HG03045 (cell line): ENCODE data around the gene ROCK2.
"Not testable (repeated sequence)": the region's sequence is repeated elsewhere in the genome, so short reads cannot be mapped to it uniquely, and the experiment has no call there.

Experiments
- ATAC-seq: cut with Tn5 transposase; IDR thresholded peaks from one replicate; pipeline ENCODE4 v1.9.1; 2021; ENCODE audit warnings: mild to moderate bottlenecking, moderate library complexity; ENCODE audit not compliant: unreplicated experiment

The ROCK2 gene

DNA sequence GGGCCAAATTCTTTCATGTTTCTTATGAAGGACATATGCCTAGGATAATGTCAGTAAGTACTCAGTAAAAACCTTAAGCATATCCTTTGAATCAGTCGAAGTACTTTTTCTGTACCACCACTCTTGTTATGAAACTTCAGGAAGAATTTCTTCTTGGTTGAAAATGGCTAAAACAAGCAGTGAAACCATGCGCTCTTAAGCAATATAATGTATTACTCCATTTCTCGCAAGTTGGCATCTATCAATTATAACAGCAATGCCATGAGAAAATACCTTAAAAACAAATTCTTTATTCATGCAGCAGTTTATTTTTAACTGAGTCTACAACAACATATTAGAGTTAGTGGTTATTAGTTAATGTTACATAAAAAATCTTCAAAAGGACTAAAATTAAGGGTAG is 148.2 kb downstream of the ROCK2 start:
- no peak for ATAC-seq

DNA sequence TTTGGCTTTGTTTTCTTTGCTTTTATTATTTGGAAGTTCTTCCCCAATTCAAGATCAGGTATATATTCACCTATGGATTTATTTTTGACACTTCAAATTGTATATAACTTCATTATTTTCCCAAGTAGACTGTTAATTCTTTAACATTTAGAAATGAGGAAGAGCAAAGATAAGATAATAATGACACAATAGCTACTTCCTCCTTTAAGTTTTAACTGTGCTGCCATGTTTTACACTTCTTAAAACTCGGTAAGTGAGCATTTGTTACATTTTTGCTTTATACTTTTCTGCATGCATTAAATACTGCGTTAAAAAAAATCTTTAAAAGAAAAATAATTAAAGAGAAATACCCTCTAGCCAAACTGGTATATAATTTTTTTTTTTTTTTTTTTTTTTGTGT is 156.7 kb downstream of the ROCK2 start:
- no peak for ATAC-seq

DNA sequence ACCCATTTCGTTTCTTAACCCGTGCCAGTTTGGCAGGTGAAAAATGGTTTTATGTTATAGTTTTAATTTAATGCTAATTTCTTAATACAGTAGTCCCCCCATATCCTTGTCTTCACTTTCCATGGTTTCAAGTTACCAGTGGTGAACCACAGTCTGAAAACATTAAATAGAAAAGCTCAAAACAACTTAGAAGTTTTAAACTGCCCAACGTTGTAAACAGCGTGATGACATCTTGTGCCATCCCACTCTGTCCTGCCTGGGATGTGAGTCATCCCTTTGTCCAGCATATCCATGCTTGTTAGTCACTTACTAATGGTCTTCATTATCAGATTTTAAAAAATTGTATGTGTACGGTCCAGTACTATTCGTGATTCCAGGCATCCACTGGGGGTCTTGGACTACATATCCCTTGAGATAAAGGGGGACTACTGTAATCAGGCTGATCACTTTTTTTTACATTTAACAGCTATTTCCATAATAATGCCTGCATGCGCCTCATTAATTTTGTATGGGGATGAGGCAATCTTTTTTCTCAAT is 157.3 kb downstream of the ROCK2 start:
- ATAC-seq, result no peak

DNA sequence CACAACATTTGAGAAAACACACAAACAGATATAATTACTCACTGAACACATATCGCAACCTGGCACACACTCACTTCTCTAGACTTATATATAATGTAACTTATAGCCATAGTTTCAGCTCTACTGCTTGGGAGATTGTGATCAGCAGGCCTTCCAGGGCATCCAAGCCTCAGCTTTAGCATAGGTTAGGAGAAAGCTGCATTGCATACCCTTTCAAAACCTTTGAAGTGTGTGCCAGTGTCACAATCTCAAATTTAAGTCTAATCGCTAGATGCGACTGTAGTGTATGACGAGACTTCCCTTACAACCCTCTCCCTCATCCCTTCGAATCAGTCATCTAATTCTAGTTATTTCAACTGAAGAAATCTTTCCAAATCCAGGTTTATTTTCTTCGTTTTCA is 158.3 kb downstream of the ROCK2 start:
- no peak for ATAC-seq

DNA sequence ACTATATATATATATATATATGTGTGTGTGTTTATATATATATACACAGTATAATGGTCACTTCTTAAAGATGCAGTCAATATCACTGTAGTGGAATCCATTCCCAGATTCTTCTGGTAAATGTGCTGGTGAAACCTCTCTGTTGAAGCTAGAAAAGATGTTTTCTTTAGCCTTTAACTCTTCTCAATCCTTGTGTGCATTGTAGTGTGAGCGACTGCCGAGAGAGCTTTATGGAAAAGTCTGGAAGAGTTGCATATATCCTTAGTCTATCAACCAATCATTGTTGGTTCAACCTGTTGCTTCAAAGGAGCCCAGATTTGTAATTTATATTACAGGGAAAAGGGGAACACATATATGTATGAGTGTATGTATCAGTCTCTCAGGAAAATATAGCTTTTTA is 161.5 kb downstream of the ROCK2 start:
- ATAC-seq, result no peak

DNA sequence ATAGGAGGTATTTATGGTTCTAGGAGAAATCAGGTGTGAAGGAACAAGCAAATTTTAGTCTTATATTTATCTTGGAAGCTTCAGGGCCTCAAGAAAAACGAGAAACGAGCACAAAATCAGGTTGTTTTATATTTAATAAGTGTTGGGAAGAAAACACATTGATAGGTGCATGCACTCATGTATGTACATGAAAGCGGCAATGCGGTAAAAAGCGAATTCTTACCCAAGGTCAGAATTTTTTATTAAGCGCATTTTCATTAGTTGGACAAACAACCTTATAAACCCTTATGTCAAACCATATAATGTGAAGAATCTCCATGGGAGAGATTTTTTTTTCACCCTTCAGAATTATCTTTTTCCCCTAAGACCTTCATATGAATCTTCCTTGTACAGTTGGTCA is 163.8 kb downstream of the ROCK2 start:
- ATAC-seq, result no peak

DNA sequence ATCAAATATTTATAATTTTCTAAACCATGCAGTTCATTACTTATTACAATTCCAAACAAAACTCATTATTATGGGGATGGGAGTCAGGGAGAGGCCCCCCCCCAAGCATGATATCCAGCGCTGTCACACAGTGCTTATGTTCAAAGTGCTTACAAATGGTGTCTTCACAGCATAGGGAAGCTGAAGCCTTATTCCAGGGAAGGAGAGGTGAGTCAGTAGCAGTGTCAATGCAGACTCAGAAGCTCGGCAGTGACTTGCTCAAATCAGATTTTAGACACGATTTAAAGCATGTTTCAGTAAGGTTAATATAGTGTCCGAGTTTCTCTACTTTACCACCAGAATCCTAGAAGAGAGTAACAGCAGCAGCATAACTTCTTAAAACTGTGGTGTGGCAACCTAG is 164.5 kb downstream of the ROCK2 start:
- ATAC-seq, result no peak

DNA sequence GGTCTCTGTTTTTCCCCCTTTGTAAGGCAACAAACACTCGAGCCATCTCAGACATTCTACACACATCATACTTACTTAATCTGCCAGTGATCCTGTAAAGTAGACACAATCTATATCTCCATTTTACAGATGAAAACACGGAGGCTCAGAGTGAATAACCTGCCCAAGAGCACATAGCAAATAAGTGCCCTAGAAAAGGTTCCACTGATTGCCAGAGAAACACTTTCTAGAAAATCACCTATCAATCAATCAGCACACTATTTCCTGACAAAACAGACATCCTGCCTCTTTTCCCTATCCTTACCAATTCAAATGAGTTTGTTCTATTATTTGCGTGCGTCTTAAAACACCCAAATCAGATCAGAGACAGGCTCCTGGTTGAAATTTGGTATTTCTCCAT is 165.2 kb downstream of the ROCK2 start:
- no peak for ATAC-seq

DNA sequence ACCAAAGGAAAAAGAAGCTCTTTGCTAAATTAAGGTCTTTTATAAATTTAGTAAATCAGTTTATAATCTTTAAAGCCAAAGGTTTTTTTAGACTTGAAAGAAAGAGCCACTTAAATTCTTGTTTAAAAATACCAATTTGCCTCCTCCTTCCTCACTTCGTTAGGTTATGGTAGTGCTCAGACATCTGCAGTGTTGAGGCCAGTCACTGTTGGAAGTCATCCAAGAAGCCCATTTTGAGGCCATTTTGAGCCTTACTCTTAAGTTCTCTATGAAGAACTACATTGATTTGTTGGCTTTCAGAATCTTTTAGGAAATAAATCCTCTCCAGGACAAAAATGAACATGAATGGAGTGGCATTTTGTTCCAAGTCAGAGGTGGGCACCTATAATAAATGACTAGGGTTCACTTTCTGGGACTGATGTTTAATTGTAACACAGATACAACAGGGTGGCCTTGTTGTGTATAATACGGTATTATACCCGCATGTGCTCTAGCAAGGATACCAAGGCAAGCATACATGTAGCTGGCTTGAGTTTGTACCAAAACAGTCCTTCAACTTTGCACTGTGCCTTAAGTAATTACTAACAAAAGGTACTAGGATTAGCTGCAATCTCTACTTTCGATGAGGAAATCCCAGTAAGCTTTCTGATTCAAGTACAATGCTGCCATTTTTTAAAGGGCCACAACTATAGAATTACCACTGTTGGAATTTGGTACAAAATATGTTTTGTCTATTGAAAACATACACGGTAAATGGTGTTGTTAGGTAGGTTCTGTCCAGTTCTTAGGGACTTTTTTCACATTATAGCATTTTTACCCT is 166.4 kb downstream of the ROCK2 start:
- no peak for ATAC-seq

DNA sequence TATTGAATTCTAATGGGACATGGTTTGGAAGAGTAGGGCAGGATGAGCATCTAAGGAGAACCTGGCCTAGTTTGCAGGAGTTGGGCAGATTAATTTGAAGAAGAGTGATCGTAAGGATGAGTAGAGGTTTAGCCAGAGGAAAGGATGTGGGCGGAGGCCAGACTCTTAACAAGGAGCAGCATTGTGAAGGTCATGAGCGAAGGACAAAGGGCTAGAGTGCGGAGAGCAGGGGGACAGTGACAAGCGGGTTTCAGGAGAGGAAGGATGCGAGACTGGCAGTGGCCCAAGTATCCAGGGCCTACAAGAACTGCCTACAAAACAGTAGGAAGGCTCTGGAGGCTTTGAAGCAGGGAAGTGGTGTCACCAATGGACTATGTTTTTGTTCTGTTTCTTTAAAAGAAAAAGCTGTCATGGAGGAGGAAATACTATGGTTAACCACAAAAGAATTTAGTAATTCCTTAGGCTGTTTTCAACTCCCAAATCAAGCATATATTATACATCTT is 169.1 kb downstream of the ROCK2 start:
- ATAC-seq, result no peak

DNA sequence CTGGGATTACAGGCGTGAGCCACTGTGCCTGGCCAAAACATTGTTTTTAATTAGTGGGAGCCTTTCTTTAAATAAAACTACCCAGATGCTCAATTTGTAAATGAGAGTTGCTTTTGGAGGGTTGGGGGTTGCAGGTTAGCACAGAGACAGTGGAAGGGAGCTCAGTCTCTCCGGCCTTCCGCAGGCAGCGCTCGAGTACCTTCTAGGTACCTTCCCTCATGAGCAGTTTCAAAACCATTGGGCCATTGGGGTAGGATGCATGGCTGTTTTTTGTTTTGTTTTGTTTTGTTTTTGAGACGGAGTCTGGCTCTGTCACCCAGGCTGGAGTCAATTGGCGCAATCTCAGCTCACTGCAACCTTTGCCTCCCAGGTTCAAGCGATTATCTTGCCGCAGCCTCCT is 170.2 kb downstream of the ROCK2 start:
- ATAC-seq, result no peak

DNA sequence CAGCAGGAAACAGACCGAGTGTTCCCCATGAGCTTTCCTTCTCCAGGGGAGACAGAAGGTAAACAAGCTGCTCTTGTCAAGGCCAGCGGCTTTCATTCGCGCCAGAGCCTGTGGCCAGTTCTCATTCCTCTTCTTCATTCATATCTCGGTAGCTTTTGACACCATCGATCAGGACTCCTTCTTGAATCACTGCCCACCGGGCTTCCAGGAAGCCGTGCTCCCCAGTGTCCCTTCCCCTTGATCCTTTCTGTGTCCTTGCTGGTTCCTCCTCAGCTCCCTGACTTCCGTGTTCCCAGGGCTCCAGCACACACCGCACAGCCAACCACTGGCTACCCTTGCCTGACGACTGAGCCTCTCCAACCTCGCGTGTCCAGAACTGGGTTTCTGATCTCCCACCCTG is 175.1 kb downstream of the ROCK2 start:
- ATAC-seq, result no peak

DNA sequence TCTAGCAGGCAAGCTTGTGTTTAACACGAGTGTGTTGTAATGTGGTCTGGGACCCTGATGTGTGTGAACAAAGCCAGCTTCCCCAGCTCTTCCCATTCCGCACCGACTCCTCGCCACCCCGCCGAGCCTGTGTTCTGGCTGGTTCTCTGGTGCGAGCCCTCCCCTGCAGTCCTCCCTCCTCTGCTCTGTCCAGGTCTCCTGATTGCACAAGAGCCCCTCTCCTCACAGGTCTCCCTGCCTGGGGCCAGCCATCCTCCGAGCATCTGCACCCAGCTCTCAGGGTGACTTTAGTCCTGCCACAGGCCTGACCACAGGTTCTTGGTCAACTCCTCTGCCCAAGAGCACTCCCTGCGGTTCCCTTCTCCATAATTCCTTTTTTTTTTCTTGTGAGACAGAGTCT is 175.9 kb downstream of the ROCK2 start:
- ATAC-seq, result no peak

DNA sequence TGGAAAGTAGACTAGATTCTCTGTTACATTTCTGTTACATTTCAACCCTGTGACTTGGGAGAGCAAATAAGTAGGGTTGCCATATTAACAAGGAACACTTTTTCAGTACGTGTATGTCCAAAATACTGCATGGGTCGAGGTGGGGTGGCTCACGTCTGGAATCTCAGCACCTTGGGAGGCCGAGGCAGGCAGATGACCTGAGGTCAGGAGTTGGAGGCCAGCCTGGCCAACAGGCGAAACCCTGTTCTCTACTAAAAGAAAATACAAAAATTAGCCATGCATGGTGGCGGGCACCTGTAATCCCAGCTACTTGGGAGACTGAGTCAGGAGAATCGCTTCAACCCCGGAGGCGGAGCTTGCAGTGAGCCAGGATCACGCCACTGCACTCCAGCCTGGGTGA is 178.0 kb downstream of the ROCK2 start:
- no peak for ATAC-seq

DNA sequence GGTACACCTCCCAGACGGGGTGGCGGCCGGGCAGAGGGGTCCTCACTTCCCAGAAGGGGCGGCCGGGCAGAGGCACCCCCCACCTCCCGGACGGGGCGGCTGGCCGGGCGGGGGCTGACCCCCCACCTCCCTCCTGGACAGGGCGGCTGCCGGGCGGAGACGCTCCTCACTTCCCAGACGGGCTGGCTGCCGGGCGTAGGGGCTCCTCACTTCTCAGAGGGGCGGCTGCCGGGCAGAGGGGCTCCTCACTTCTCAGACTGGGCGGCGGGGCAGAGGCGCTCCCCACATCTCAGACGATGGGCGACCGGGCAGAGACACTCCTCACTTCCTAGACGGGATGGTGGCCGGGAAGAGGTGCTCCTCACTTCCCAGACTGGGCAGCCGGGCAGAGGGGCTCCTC is 179.4 kb downstream of the ROCK2 start:
- not testable (repeated sequence) for ATAC-seq

DNA sequence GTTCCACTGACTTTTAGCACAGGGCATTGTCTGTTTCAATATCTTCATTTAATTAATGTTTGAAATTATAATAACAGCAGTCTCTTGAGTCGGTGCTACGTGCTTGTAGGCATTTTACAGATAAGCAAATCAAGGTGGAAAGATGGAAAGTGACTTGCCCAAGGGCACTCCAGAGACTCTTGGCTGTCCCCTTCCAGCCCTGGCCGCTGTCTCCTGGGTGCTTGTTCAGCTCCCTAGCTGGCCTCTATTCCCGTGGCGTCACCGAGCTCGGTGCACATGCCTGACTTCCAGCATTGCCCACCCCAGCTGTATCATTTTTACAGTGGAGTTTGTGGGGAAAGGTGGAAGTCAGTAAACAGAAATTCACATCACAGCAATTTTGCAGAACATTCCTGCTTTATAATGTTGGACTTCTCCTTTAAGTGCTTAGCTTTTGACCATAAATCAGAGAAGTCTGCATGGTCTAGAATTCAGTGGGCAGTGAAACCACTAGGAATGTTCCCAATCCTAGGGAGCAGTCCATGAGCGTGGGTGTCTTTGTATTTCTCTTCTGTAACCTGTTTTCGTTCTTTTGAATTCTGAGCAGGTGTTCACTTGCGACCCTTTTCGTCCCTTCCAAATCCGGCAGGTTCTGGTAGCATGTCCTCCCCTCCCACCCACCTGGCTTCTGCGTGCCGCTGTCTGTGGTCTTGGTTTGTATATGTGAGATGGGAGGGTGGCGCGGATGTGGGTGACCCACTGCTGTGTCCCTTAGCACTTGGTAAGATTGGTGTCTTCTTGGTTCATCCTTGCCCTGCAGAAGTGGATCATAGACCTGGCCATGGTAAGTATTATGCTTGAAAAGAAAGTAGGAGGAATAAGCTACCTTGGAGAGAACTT is 180.8 kb downstream of the ROCK2 start:
- ATAC-seq, result no peak

DNA sequence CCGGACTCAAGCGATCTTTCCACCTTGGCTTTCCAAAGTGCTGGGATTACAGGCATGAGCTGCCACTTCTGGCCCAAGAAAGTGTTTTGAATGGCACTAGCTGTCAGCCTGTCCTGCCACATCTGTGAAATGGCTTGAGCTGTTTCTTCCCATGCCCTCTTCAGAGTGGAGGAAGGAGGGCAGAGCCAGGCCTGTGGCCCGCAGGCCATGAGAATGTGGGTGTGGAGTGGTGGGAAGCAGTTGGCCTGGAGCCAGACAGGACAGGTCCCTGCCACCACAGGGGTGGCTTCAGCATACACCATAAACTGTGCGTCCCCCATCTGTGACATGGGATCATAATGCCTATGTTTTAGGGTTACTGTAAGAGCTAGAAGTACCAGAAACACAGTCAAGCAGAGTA is 182.7 kb downstream of the ROCK2 start:
- no peak for ATAC-seq

DNA sequence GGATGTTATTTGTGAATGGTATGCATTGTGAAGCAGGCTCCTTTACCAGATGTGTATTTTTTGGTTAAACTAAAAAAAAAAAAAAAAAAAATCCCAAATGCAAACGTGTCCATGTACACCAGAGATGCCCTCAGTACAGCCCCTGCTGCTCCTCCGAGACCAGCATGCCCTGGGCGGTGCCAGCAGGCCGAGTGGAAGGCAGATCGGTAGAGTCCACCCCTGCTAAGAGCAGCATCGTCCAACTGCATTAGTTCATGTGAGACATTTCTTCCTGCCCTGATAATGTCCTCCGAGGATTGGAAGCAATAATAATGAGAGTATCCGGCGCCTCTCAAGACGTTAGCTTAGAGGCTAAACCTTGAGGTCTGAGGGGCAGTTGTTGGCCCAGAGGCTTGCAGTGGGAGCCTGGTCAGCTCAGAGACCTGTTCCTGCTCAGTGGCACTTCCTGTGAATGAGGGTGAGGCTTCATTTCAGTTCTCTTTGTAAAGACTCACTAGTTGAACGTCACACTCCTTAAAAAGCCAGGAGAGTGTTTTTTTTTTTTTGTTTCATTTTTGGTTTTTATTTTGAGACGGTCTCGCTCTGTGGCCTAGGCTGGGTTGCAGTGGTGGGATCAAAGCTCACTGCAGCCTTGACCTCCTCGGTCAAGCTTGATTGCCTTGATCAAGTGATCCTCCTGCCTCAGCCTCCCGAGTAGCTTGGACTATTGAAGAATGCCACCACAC is 183.5 kb downstream of the ROCK2 start:
- peak; percentile 61 for ATAC-seq

DNA sequence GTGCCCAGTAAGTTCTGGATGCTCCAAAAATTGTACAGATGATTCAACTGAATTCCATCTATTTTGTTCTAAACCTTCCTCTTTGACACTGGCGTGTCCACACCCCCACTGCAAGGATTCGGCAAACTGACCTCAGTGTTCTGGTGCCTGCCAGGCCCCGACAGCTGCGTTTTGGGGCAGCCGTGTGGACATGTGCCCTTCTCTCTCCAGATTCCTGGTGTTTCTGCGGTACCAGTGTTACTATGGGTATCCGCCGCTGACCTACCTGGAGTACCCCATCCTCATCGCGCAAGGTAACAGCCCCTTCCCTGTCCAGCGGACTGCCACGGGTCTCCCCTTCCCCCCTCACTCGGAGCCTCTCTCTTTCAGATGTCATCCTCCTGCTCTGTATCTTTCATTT is 184.2 kb downstream of the ROCK2 start:
- ATAC-seq, result no peak

DNA sequence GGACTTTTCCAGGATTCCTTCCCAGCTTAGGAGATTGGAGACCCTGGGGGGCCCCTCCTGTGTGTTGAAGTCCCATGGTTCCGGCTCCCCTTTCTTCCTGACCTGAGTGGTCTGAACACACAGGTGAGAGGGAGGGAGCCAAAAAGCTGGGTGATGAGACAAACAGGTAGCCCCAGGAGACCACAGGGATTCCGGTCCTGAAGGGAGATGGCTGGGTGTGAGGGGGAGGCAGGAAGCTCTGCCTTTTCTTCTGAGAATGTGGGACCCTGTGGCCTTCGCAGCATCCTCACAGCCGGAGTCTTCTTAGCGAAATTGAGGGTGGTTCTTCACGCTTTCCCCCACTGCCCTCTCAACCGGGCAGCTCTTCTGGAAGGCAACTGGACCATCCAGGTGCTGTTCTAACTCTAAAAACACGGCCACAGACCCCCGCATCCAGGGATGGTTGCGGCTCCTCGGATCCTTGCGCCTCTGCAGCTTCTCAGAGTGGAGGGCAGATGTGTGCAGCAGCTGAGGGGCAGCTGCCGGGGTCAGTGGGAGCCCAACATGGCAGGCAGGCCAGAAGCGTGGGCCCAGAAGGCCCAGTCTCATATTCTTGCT is 184.8 kb downstream of the ROCK2 start:
- ATAC-seq, result no peak
